GM21360 (cell line): ENCODE data around the gene DNAH1.

Experiments
- ATAC-seq: cut with Tn5 transposase; IDR thresholded peaks from one replicate; pipeline ENCODE4 v1.9.1; 2021; ENCODE audit warnings: mild to moderate bottlenecking, moderate library complexity; ENCODE audit not compliant: unreplicated experiment

The DNAH1 gene

GRCh38 chr3:52401021-52401420, 84.9 kb downstream of the DNAH1 start:
- ATAC-seq: no peak

- no peak for ATAC-seq
These were observed 85.4 kb downstream of the DNAH1 start for GRCh38 chr3:52401551-52401950.

GRCh38 chr3:52402101-52402521, 86.0 kb downstream of the DNAH1 start:
- ATAC-seq: no peak

GRCh38 chr3:52402706-52403270, 86.7 kb downstream of the DNAH1 start:
- no peak for ATAC-seq

GRCh38 chr3:52403271-52403841, 87.2 kb downstream of the DNAH1 start:
- no peak for ATAC-seq

- no peak for ATAC-seq
These were observed 87.8 kb downstream of the DNAH1 start for GRCh38 chr3:52403955-52404354.

GRCh38 chr3:52404391-52404790, 88.3 kb downstream of the DNAH1 start:
- no peak for ATAC-seq

GRCh38 chr3:52405066-52405465, 88.9 kb downstream of the DNAH1 start:
- ATAC-seq: no peak

GRCh38 chr3:52405601-52406110, 89.5 kb downstream of the DNAH1 start:
- ATAC-seq: no peak

GRCh38 chr3:52406231-52406661, 90.1 kb downstream of the DNAH1 start:
- ATAC-seq: no peak

- ATAC-seq: no peak
These were observed 90.8 kb downstream of the DNAH1 start for GRCh38 chr3:52406791-52407510.

GRCh38 chr3:52407779-52408178, 91.7 kb downstream of the DNAH1 start:
- ATAC-seq: no peak

GRCh38 chr3:52408466-52408865, 92.3 kb downstream of the DNAH1 start:
- no peak for ATAC-seq

GRCh38 chr3:52415800-52416199, 99.7 kb downstream of the DNAH1 start:
- ATAC-seq: no peak

GRCh38 chr3:52420388-52420787, 104.3 kb downstream of the DNAH1 start:
- no peak for ATAC-seq

GRCh38 chr3:52422669-52423068, 106.5 kb downstream of the DNAH1 start:
- ATAC-seq: no peak

- no peak for ATAC-seq
These were observed 107.1 kb downstream of the DNAH1 start for GRCh38 chr3:52423173-52423572.

- no peak for ATAC-seq
These were observed 112.3 kb downstream of the DNAH1 start for GRCh38 chr3:52428151-52429005.

GRCh38 chr3:52429031-52429430, 112.9 kb downstream of the DNAH1 start:
- no peak for ATAC-seq

- no peak for ATAC-seq
These were observed 113.8 kb downstream of the DNAH1 start for GRCh38 chr3:52429779-52430415.

- ATAC-seq: no peak
These were observed 114.3 kb downstream of the DNAH1 start for GRCh38 chr3:52430416-52430810.
